Ovary (tissue), 9 donors: ENCODE measurements around the gene PDYN. TPM values are rescaled to one million over a fixed set of nuclear protein-coding genes. Genes with fewer than 3 reads are reported as not detected.

ENCODE experiments used
- DNase-seq, 5 donors: peaks; one replicate each; pipeline ENCODE4 v3.0.0-alpha.2; 2019 to 2020
- H3K27ac ChIP-seq, 2 donors: fragments of 200-600 bp; one replicate each; pipeline versions ENCODE4 v1.5.1 to v1.8.0; 2019 to 2022
- H3K27me3 ChIP-seq: fragments of 200-600 bp; one replicate; pipeline ENCODE4 v1.8.0; 2022
- H3K36me3 ChIP-seq: fragments of 200-600 bp; sonication (generic); one replicate; pipeline ENCODE4 v1.5.1; 2019
- H3K4me1 ChIP-seq: one replicate; pipeline ENCODE4 v1.8.1; 2013; ENCODE audit warnings: mild to moderate bottlenecking, moderate library complexity; ENCODE audit not compliant: insufficient read depth
- H3K4me3 ChIP-seq: fragments of 200-600 bp; sonication (generic); one replicate; pipeline ENCODE4 v1.5.1; 2017
- H3K9me3 ChIP-seq, 2 donors: fragments of 200-600 bp in 1 of 2; sonication (generic) in 1 of 2; one replicate each; pipeline versions ENCODE4 v1.5.1 to v1.8.1; 2013 to 2019; ENCODE audit warnings: mild to moderate bottlenecking in 1 of 2, moderate library complexity in 1 of 2
- EP300 ChIP-seq: sonication (generic); formaldehyde crosslinking; IDR thresholded peaks from one replicate; pipeline ENCODE4 v1.6.1; 2017; ENCODE audit warnings: antibody characterized with exemption
- POLR2A ChIP-seq: fragments of 450-650 bp; IDR thresholded peaks from one replicate; pipeline ENCODE4 v1.6.1; 2017; ENCODE audit warnings: antibody characterized with exemption, mild to moderate bottlenecking, moderate library complexity
- WGBS, 3 donors: extraction: QIAGEN DNeasy Blood & Tissue Kit in 1 of 3; methylation state at CpG; one replicate each; pipeline versions ENCODE4 v1.1.5 to v1.1.7; 2013 to 2017; 5-methylcytosine and 5-hydroxymethylcytosine counted together
- intact Hi-C, 4 donors: fragments of 100-400 bp; cut with DNase I; formaldehyde crosslinking; loops; one replicate each; pipeline versions ENCODE4 v1.11.0 to v1.15.1; 2022 to 2023
- polyA plus RNA-seq, 2 donors: library from polyadenylated mRNA; stranded (reverse); fragments of 200-250 nt in 1 of 2; fragments of 350-450 nt in 1 of 2; fragmentation: Illumina TruSeq in 1 of 2; extraction: RNeasy Lipid Tissue Mini Kit (QIAGEN cat#74804) in 1 of 2; gene quantifications; one replicate each; pipeline ENCODE4 v1.2.3, GENCODE V29; 2013 to 2014
- total RNA-seq, 7 donors: library from RNA; depleted of rRNA in 2 of 7; stranded (reverse); fragments of >200 nt in 2 of 7; fragmentation: NEBNext Ultra II Directional in 3 of 7; extraction: Animal tissue kit (Norgen Biotek cat#: 25700) in 3 of 7; gene quantifications; one replicate each; pipeline versions ENCODE4 v1.1.0 to v1.2.4, GENCODE V29; 2016 to 2023
- TF ChIP-seq, protein P1 (sequence below), 3 donors: fragments of 450-650 bp in 2 of 3; fragments of 200-600 bp in 1 of 3; IDR thresholded peaks; one replicate each; pipeline versions ENCODE4 v1.5.1 to v1.8.0; 2016 to 2022; ENCODE audit warnings: antibody characterized with exemption in 3 of 3, mild to moderate bottlenecking in 1 of 3
- donor health status: DM: no; HTN: no; CAD: no; lungs with moderate emphysema.
- donor health status: DM: no; HTN: no; CAD: no.
- donor health status: Bipolar disorder and iron deficiency.
- donor health status: DM: yes; HTN: yes; CAD: no.
- donor health status: DM: no; HTN: no; CAD: no.
- donor health status: DM: yes; HTN: yes; CAD: no.

PDYN gene
- total and polyA plus RNA-seq, 9 donors: not detected

- H3K4me3 ChIP-seq: no peak overlapping the region
- no peaks in the 10 kb centered on the region for H3K9me3 ChIP-seq
- intact Hi-C loops: no loop called here
- 5 to 17% (median 7%) methylated on average over 8 of the region's 8 CpGs for WGBS, 3 donors
- no peaks in the 10 kb centered on the region for H3K4me1 ChIP-seq
- no peak overlapping the region for H3K27ac ChIP-seq
- no peak for DNase-seq
- H3K27me3 ChIP-seq: no peaks in the 10 kb centered on the region
- H3K36me3 ChIP-seq: no peaks in the 10 kb centered on the region
- TF ChIP-seq, protein P1, sequence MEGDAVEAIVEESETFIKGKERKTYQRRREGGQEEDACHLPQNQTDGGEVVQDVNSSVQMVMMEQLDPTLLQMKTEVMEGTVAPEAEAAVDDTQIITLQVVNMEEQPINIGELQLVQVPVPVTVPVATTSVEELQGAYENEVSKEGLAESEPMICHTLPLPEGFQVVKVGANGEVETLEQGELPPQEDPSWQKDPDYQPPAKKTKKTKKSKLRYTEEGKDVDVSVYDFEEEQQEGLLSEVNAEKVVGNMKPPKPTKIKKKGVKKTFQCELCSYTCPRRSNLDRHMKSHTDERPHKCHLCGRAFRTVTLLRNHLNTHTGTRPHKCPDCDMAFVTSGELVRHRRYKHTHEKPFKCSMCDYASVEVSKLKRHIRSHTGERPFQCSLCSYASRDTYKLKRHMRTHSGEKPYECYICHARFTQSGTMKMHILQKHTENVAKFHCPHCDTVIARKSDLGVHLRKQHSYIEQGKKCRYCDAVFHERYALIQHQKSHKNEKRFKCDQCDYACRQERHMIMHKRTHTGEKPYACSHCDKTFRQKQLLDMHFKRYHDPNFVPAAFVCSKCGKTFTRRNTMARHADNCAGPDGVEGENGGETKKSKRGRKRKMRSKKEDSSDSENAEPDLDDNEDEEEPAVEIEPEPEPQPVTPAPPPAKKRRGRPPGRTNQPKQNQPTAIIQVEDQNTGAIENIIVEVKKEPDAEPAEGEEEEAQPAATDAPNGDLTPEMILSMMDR (IDR thresholded peaks at IDR 0.05): no peak
- TF ChIP-seq POLR2A (no peak), EP300 (no peak)
Observed at GRCh38 chr20:1992359-1993110, 1.3 kb downstream of the PDYN start.

DNA sequence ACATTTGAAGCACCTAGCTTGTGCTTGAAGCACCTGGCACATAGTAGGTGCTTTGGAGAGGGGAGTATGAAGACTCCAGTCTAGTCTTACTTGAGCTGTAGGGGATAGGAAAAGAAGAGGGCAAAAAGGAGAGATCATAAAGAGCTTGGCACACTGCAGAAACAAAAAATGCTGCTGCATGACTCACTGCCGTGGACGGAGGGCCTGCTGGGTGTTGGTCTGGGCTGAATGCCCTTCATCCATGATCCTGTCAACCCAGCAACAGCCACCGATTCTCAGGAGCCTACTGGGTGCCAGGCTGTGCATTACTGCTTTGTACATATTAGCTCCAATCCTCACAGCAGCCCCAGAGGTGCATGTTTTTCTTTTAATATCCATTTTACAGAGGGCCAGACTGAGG, 6.0 kb downstream of the PDYN start:
- Histone ChIP-seq H3K36me3 (no peaks in the 10 kb centered on the region), H3K4me3 (no peak overlapping the region), H3K9me3 (no peaks in the 10 kb centered on the region), H3K27ac (no peak overlapping the region), H3K27me3 (no peaks in the 10 kb centered on the region), H3K4me1 (no peaks in the 10 kb centered on the region)
- intact Hi-C loops: no loop called here
- 32 to 44% (median 41%) methylated on average over 3 of the region's 3 CpGs for WGBS, 3 donors
- no peak for DNase-seq
- TF ChIP-seq, protein P1 (IDR thresholded peaks at IDR 0.05): no peak
- TF ChIP-seq POLR2A (no peak), EP300 (no peak)

DNA sequence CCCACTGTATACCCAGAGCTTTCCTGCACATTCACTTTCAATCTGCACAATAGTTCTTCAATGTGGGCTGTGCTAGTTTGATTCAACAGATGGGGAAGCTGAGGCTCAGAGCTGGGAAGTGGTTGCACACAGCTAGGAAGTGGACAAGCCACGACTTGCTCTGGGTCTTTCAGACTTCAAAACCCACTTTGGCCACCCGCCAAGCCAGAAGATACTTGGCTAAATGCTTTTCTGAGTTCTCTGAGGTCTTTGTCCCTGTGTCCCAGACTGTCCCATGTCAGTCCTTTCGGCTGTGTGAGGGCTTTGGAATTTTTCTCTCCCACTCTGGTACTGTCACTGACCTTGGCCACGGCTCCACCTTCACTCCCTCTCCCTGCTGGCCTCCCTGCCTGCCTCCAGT, 10.6 kb downstream of the PDYN start:
- intact Hi-C loops: no loop called here
- Histone ChIP-seq H3K27ac (no peak overlapping the region), H3K4me1 (no peaks in the 10 kb centered on the region), H3K9me3 (no peaks in the 10 kb centered on the region), H3K4me3 (no peak overlapping the region), H3K36me3 (no peaks in the 10 kb centered on the region), H3K27me3 (no peaks in the 10 kb centered on the region)
- WGBS, 3 donors: 32 to 39% (median 33%) methylated on average over 4 of the region's 4 CpGs
- TF ChIP-seq POLR2A: no peak
- no peak for TF ChIP-seq EP300
- TF ChIP-seq, protein P1 (IDR thresholded peaks at IDR 0.05): no peak
- no peak for DNase-seq

DNA sequence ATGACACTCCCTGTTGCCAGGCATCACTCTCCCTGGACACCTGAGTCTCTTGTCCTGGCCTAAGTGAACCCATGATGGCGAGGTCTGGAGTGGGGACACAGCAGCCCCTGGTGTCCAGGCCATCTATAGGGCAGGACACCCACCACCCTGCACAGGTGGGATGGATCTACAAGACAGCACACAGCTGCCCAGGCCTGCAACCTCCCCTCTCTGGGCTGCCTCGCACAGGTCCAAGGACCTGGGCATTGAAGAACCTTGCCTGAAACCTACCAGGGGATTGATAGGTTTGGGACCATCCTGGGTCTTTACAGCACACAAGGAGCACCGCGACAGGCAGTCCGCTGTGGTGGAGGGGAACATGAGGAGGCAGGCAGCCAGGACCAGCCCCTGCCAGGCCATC, 11.2 kb downstream of the PDYN start:
- DNase-seq: no peak
- TF ChIP-seq, protein P1 (IDR thresholded peaks at IDR 0.05): no peak
- TF ChIP-seq EP300 (no peak), POLR2A (no peak)
- no peaks in the 10 kb centered on the region for H3K36me3 ChIP-seq
- intact Hi-C loops: no loop called here
- no peak overlapping the region for H3K4me3 ChIP-seq
- H3K4me1 ChIP-seq: no peaks in the 10 kb centered on the region
- no peaks in the 10 kb centered on the region for H3K9me3 ChIP-seq
- WGBS, 3 donors: 67 to 82% (median 68%) methylated on average over 5 of the region's 5 CpGs
- no peaks in the 10 kb centered on the region for H3K27me3 ChIP-seq
- H3K27ac ChIP-seq: no peak overlapping the region
